Right lung (tissue), 5 donors: Measurements from ENCODE around the gene ZNF718. TPM values are rescaled to one million over a fixed set of nuclear protein-coding genes. Genes with fewer than 3 reads are reported as not detected.
A peak's percentile ranks its signal among the peaks of the same experiment; 100 is the strongest.
"Not testable (repeated sequence)": the region's sequence is repeated elsewhere in the genome, so short reads cannot be mapped to it uniquely, and the experiment has no call there.

ENCODE experiments used
- DNase-seq, 2 donors: peaks; one replicate each; pipeline ENCODE4 v3.0.0-alpha.2; 2013
- polyA plus RNA-seq, 5 donors: library from polyadenylated mRNA; unstranded; fragments of 120-200 nt; gene quantifications; one replicate each; pipeline versions ENCODE4 v1.2.1 to v1.2.3, GENCODE V29; 2013; ENCODE audit warnings: inconsistent platforms in 1 of 5, low replicate concordance in 1 of 5; ENCODE audit not compliant: insufficient read length in 5 of 5, insufficient read depth in 1 of 5

Gene ZNF718
- polyA plus RNA-seq, 5 donors, result 7.4 to 15.6 (median 13.1) TPM

- no peak for DNase-seq
Measured at GRCh38 chr4:147233-147632, 22.9 kb downstream of the ZNF718 start.

DNA sequence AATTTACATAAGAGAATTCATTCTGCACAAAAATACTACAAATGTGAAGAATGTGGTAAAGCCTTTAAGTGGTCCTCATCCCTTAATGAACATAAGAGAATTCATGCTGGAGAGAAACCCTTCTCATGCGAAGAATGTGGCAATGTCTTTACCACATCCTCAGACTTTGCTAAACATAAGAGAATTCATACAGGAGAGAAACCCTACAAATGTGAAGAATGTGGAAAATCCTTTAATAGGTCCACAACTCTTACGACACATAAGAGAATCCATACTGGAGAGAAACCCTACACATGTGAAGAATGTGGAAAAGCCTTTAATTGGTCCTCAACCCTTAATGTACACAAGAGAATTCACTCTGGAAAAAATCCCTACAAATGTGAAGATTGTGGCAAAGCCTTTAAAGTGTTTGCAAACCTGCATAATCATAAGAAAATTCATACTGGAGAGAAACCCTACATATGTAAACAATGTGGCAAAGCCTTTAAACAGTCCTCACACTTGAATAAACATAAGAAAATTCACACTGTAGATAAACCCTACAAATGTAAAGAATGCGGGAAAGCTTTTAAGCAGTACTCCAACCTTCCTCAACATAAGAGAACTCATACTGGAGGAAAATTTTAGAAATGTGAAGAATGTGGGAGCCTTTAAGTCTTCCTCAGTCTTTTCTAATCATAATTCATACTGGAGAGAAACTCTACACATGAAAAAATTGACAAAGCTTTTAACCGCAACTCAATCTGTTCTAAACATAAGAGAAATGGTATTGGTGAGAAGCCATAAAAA lies 37.4 kb downstream of the ZNF718 start:
- DNase-seq, result no peak

DNA sequence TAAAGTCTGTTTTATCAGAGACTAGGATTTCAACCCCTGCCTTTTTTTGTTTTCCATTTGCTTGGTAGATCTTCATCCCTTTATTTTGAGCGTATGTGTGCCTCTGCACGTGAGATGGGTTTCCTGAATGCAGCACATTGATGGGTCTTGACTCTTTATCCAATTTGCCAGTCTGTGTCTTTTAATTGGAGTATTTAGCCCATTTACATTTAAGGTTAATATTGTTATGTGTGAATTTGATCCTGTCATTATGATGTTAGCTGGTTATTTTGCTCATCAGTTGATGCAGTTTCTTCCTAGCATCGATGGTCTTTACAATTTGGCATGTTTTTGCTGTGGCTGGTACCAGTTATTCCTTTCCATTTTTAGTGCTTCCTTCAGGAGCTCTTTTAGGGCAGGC lies 45.3 kb downstream of the ZNF718 start:
- DNase-seq, result not testable (repeated sequence)

DNA sequence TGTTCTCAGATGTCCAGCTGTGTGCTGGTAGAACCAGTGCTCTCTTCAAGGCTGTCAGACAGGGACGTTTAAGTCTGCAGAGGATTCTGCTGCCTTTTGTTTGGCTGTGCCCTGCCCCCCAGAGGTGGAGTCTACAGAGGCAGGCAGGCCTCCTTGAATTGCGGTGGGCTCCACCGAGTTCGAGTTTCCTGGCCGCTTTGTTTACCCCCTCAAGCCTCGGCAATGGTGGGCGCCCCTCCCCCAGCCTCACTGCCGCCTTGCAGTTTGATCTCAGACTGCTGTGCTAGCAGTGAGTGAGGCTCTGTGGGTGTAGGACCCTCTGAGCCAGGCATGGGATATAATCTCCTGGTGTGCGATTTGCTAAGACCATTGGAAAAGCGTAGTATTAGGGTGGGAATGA lies 47.0 kb downstream of the ZNF718 start:
- DNase-seq, result not testable (repeated sequence)

DNA sequence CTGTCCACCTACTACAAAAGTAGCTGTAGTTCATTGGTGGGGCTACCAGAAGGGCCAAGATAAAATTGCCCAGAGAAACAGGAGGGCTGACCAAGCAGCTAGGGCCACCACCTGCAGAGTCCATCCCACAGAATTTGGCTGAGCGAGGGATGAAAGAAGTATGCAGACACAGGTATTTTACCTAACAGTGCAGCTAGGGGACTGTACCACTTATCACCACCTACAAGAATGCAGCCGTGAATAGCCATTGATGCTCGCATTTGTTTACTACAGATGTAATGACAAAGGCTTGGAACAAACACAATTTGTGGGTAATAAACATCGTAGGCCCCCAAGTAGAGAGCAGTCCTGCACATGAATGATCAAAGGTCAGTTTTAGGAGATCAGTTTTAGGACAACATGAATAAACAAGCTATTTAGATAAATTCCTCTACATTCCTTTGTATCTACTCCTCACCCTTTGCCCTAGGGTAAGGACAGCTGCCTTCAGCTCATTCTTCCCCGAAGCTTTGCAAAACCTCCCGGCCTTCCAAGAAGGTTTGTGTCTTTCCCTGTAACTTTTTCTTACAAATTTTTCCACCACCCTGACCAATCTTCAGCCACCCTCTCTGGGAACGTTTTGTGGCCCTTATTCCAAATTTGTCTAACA lies 49.5 kb downstream of the ZNF718 start:
- no peak for DNase-seq

DNA sequence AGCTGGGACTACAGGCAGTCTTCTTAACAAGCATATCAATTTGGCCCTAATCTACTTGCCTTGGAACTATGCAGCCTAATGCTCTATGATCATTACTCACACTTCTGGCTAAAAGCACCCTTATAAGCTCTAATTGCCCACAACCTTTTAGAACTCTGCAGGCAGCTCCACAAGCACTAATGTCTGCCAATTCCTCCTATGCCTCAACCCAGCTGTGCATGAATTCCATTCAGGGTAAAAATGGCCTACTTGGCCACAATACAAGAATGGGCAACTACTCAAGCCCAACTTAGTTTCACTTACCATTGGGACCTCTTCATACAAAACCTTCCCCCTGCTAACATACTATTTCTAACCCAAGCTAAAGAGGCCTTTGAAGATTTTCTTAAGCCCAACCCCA lies 51.7 kb downstream of the ZNF718 start:
- DNase-seq, result no peak

- DNase-seq, result no peak
Measured at GRCh38 chr4:176995-177394, 52.7 kb downstream of the ZNF718 start.

DNA sequence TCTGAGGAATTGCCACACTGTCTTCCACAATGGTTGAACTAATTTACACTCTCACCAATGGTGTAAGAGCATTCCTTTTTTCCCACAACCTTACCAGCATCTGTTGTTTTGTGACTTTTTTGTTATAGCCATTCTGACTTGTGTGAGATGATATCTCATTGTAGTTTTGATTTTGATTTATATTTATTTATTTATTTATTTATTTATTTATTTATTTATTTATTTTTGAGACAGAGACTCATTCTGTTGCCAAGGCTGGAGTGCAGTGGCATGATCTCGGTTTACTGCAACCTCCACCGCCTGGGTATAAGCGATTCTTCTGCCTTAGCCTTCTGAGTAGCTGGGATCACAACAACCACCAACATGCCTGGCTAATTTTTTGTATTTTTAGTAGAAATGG lies 57.9 kb downstream of the ZNF718 start:
- not testable (repeated sequence) for DNase-seq

- no peak for DNase-seq
Measured at GRCh38 chr4:188091-188490, 63.8 kb downstream of the ZNF718 start.

GRCh38 chr4:195159-195558 lies 70.9 kb downstream of the ZNF718 start:
- not testable (repeated sequence) for DNase-seq

DNA sequence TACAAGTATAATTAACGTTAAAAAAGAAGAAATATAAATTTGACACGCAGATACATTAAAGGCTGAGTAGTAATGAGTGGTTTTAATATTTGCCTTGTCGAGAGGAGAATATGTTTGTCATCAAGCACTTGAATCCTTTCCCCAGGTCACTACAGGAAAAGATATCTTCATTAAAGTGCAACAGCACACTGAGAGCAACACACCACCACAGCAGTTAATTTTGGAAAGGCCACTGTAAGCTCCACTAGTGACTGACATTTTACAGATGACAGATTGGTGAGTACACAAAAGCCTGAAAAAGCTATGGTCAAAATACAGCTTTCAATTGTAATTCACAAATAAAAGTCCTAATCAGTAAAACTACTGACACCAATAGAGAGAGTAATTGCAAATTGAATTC lies 76.6 kb downstream of the ZNF718 start:
- DNase-seq, result no peak

GRCh38 chr4:202822-203221 lies 78.5 kb downstream of the ZNF718 start:
- DNase-seq, result not testable (repeated sequence)

DNA sequence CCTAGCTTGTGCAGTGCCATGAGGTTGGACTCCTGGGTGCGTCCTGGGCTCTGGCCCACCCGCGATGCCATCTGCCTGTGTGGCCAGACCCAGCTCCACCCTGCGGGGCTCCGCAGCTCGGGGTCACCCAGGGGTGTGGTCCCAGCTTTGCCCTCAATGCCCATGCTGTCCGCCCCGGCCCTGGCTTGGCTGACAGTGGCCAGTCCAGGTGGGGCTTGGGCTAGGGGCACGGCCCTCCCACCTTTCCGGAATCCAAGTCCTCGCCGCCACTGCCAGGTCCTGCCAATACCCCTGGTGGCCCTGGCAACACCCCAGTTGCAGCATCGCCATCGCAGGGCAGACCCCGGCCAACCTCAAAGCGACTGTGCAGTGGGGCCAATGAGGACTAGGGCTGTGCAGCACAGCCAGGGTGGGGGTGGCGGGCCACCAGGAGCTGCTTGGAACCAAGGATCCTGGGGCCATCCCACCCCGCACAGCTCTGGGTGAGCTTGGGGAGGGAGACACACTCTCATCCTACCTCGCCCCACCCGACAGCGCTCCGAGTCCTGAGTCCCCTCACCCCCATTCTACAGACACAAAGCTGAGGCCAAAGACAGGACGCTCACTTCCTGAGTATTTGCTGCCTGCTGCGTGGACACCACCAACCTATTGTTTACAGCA lies 80.9 kb downstream of the ZNF718 start:
- DNase-seq, result no peak

DNA sequence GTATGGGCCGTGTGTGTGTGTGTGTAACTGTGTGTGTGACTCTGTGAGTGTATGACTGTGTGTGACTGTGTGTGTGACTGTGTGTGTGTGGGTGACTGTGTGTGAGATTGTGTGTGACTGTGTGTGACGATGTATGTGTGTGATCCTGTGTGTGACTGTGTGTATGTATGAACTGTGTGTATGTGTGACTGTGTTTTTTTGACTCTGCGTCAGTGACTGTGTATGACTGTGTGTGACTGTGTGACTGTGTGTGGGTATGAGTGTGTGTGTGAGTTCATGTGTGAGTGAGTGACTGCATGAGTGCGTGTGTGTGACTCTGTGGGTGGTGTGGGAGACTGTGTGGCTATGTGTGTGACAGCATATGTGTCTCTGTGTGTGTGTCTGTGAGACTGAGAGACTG lies 81.8 kb downstream of the ZNF718 start:
- DNase-seq, result no peak

GRCh38 chr4:208416-209096 lies 84.3 kb downstream of the ZNF718 start:
- DNase-seq, result not testable (repeated sequence)

GRCh38 chr4:211033-211511 lies 86.8 kb downstream of the ZNF718 start:
- DNase-seq, result no peak

DNA sequence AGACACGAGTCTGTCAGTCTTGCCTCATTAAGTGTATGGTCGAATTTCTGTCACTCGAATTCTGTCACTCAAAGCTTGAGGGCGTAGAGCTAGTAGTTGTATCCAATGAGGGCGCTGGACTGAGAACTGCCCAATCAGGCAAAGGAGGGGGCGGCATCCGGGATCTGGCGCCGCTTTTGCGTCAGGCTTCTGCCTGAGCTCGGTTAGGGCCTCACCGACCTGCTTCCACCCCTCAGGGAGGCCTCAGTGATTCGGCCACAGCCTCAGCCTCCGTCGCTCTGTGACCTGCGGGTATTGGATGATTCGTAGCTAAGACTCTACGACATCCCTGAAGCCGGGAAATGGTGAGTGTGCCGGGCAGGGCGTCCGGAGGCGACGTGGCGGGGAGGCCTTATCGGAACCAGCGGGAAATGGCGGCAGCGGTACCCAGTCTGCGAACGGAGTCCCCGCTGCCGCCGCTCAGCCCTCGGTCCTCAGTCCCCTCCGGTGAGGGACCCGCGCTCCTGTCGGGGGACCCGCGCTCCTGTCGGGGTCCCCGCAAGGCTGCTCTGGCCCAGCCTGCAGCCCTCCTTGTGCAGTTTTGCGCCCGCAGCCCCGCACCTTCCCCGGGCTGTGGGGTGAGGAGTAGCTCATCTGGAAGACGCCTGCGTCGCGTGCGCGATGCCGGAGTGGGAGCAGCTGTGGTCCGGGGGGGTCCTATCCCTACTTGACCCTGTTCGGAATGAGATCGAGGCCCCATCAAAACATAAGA lies 88.3 kb downstream of the ZNF718 start:
- peak; percentile 74 for DNase-seq

- DNase-seq, result not testable (repeated sequence)
Measured at GRCh38 chr4:213189-213535, 88.9 kb downstream of the ZNF718 start.
